Skeletal muscle tissue (tissue), 4 donors: ENCODE results near the gene CCNY. TPM values are rescaled to one million over a fixed set of nuclear protein-coding genes. Genes with fewer than 3 reads are reported as not detected.
A peak's percentile ranks its signal among the peaks of the same experiment; 100 is the strongest.

ENCODE experiments used
- H3K27ac ChIP-seq: one replicate; pipeline ENCODE4 v1.7.0; 2013; ENCODE audit warnings: mild to moderate bottlenecking, low read depth, low read length, inconsistent platforms
- H3K27me3 ChIP-seq, 3 donors: one replicate each; pipeline ENCODE4 v1.7.0; 2013; ENCODE audit warnings: low read length in 3 of 3; ENCODE audit not compliant: control insufficient read depth in 3 of 3, insufficient read depth in 3 of 3
- H3K36me3 ChIP-seq, 3 donors: one replicate each; pipeline ENCODE4 v1.7.0; 2013; ENCODE audit warnings: low read length in 3 of 3; ENCODE audit not compliant: control insufficient read depth in 3 of 3, insufficient read depth in 3 of 3
- H3K4me1 ChIP-seq, 3 donors: one replicate each; pipeline ENCODE4 v1.7.0; 2013; ENCODE audit warnings: low read length in 3 of 3, mild to moderate bottlenecking in 3 of 3; ENCODE audit not compliant: control insufficient read depth in 3 of 3, insufficient read depth in 3 of 3
- H3K4me3 ChIP-seq, 3 donors: one replicate each; pipeline ENCODE4 v1.7.0; 2013; ENCODE audit warnings: low read length in 3 of 3
- H3K9ac ChIP-seq, 3 donors: one replicate each; pipeline ENCODE4 v1.7.0; 2013; ENCODE audit warnings: low read length in 3 of 3, mild to moderate bottlenecking in 3 of 3, moderate library complexity in 2 of 3, low read depth in 1 of 3
- H3K9me3 ChIP-seq, 3 donors: one replicate each; pipeline ENCODE4 v1.7.0; 2013; ENCODE audit warnings: low read length in 3 of 3; ENCODE audit not compliant: control insufficient read depth in 3 of 3
- total RNA-seq: library from RNA; depleted of rRNA; stranded (reverse); fragments of >200 nt; gene quantifications from one replicate; pipeline ENCODE4 v1.2.3, GENCODE V29; 2014
- donor health status: Osteomylitis.

CCNY gene
- total RNA-seq, 1 donor from 2014 or later: 45.9 TPM

DNA sequence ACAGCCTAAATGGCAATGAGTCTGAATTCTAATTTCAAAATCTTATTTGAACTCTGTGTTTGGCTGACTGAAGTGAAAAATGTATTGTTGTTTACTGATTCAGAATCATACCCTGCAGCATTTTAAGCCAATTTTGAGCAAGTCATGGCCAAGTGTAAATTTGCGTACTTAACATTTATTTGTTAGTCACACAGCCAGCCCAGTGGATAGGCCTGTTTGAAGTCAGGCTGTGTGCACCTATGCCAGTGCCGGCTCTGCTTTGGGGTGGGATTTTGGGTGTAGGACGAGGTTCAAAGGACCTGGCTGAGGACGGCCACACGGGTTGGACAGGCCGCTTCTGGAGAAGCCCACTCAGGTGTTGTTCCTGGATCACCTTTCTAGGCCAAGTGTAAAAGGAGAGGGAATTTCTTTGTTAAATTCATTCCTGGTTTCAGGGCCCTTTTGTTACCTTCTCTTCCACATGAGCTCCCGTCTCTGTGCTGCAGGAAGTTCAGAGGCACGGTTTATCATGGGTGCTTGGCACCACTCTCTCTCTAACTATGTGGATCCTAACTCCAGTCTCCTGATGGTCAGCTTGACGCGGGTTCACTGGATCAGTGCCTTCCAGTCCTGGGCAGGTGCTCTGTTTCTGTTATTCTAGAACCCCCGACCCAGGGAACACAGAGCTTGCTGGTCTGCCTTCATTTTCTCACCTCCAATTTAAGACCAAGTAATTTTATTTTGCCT lies 84.7 kb downstream of the CCNY start:
- Histone ChIP-seq H3K36me3 (no peaks in the 10 kb centered on the region), H3K27ac (peak overlapping the region; percentile 70), H3K9ac (peak overlapping the region in 1 of 3 donors; percentile 46), H3K4me1 (peaks cover 31 to 41% (median 32%) of the 10 kb centered on the region in 3 donors), H3K27me3 (no peaks in the 10 kb centered on the region), H3K9me3 (no peaks in the 10 kb centered on the region), H3K4me3 (peak overlapping the region; percentile 1 to 16 (median 16))

- H3K9me3 ChIP-seq: no peaks in the 10 kb centered on the region
- peaks cover 31 to 46% (median 35%) of the 10 kb centered on the region in 3 donors for H3K4me1 ChIP-seq
- H3K9ac ChIP-seq: peak overlapping the region in 1 of 3 donors; percentile 46
- no peaks in the 10 kb centered on the region for H3K36me3 ChIP-seq
- H3K4me3 ChIP-seq: peak overlapping the region; percentile 1 to 16 (median 16)
- H3K27me3 ChIP-seq: no peaks in the 10 kb centered on the region
- peak overlapping the region; percentile 70 for H3K27ac ChIP-seq
Observed at GRCh38 chr10:35421553-35422178, 85.4 kb downstream of the CCNY start.

GRCh38 chr10:35422228-35422627 lies 85.9 kb downstream of the CCNY start:
- peaks cover 31 to 41% (median 36%) of the 10 kb centered on the region in 3 donors for H3K4me1 ChIP-seq
- no peaks in the 10 kb centered on the region for H3K27me3 ChIP-seq
- peak overlapping the region; percentile 10 for H3K27ac ChIP-seq
- peak overlapping the region in 1 of 3 donors; percentile 38 for H3K9ac ChIP-seq
- no peaks in the 10 kb centered on the region for H3K9me3 ChIP-seq
- peak overlapping the region in 1 of 3 donors; percentile 4 for H3K4me3 ChIP-seq
- no peaks in the 10 kb centered on the region for H3K36me3 ChIP-seq

DNA sequence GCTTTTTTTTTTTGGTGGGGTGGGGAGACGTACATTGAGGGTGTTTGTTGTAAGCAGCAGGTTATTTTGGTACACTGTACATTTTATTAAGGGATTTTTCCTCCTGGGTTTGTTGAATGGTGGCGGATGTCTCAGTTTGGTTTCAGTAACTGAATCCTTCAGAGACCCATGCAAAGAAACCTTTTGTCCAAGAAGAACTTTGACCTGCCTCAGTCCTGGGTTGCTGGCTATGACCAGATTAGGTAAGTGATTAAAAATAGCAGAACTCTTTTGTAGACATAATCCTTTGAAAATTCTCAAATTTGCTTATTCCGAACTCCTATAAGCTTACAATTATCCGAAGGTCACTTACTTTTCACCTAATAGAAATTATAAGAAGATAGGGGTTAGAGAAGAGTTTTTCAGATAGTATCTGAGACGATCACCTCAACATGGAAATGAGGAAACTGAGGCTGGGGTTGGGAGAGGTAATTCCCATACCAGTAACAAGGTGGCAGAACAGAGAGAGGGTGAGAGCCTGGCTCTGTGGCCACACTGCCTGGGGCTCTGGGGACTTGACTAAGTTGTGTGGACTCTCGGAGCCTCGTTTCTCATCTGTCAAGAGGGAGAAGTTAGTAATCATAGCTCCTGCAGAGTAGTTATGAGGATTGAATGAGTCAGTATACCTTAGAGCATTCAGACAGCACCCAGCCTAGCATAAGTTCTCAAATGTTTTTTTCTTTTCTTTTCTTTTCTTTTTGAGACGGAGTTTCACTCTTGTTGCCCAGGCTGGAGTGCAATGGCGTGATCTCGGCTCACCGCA lies 87.4 kb downstream of the CCNY start:
- no peak overlapping the region for H3K27ac ChIP-seq
- H3K36me3 ChIP-seq: no peaks in the 10 kb centered on the region
- H3K4me3 ChIP-seq: no peak overlapping the region
- no peaks in the 10 kb centered on the region for H3K9me3 ChIP-seq
- H3K9ac ChIP-seq: no peak overlapping the region
- H3K27me3 ChIP-seq: no peaks in the 10 kb centered on the region
- H3K4me1 ChIP-seq: peaks cover 31 to 48% (median 37%) of the 10 kb centered on the region in 3 donors

GRCh38 chr10:35424680-35425285 lies 88.5 kb downstream of the CCNY start:
- H3K9ac ChIP-seq: no peak overlapping the region
- peaks cover 31 to 48% (median 37%) of the 10 kb centered on the region in 3 donors for H3K4me1 ChIP-seq
- no peaks in the 10 kb centered on the region for H3K36me3 ChIP-seq
- H3K27ac ChIP-seq: no peak overlapping the region
- H3K27me3 ChIP-seq: no peaks in the 10 kb centered on the region
- no peak overlapping the region for H3K4me3 ChIP-seq
- H3K9me3 ChIP-seq: no peaks in the 10 kb centered on the region

DNA sequence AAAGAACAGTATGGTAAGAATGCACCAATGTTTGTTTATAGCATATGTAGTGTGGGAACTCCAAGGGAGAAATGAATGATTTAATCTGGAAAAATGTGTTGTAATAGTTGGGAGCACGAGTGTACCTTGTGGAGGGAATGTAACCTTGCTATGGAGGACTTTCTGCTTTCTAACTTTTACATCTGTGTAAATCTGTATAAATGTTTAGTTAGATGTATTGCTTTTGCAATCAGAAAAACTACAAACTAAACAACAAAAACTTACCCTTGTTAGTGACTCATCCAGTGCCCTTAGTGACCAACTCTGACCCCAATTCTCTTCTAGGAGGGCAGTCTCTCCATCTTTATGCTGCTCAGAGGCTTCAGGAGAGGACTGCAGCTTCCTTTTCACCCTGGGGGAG lies 89.3 kb downstream of the CCNY start:
- H3K27ac ChIP-seq: no peak overlapping the region
- no peak overlapping the region for H3K4me3 ChIP-seq
- H3K36me3 ChIP-seq: no peaks in the 10 kb centered on the region
- no peaks in the 10 kb centered on the region for H3K9me3 ChIP-seq
- no peaks in the 10 kb centered on the region for H3K27me3 ChIP-seq
- peaks cover 26 to 41% (median 33%) of the 10 kb centered on the region in 3 donors for H3K4me1 ChIP-seq
- H3K9ac ChIP-seq: no peak overlapping the region

DNA sequence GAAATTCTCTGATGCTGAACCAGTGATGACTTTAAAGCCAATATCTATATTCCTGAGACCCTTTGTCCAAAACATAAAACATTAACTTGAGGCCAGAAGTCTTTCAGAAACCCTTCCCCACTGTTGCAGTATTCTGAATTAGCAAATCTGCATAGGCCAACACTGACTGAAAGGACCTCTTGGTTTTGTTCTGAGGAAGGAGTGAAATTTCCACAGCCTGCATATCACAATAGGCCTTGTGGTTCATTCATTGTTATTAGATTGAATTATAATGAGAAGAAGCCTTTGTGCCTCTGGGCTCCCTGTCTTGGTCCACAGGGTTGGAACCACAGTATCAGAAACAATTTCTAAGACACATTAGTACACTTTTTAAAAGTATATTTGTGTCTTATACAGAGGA lies 90.3 kb downstream of the CCNY start:
- H3K27me3 ChIP-seq: no peaks in the 10 kb centered on the region
- no peaks in the 10 kb centered on the region for H3K36me3 ChIP-seq
- H3K4me1 ChIP-seq: peaks cover 16 to 31% (median 22%) of the 10 kb centered on the region in 3 donors
- no peak overlapping the region for H3K27ac ChIP-seq
- H3K9me3 ChIP-seq: no peaks in the 10 kb centered on the region
- H3K4me3 ChIP-seq: no peak overlapping the region
- no peak overlapping the region for H3K9ac ChIP-seq

- Histone ChIP-seq H3K9me3 (no peaks in the 10 kb centered on the region), H3K36me3 (no peaks in the 10 kb centered on the region), H3K27me3 (no peaks in the 10 kb centered on the region), H3K4me3 (no peak overlapping the region), H3K27ac (no peak overlapping the region), H3K9ac (no peak overlapping the region), H3K4me1 (peaks cover 9 to 25% (median 20%) of the 10 kb centered on the region in 3 donors)
Observed at GRCh38 chr10:35427543-35427942, 91.2 kb downstream of the CCNY start.

DNA sequence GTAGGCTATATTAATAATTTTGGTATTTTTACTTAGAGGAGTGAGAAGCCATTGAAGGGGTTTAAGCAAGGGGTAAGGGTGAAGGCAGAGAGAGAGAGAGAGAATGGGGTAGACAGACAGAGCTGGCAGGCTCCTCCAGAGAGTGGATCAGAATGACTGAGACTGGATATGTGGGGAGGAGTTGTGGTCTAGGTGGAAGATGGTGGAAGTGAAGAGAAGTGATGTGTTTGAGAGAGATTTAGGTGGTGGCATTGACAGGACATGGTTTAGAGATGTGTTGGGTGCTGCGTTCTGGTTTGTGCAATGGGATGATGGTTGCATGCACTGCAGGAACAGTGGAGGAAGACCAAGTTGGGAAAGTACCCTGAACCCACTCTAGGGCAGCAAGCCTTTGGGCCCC lies 92.2 kb downstream of the CCNY start:
- peaks cover 9 to 25% (median 20%) of the 10 kb centered on the region in 3 donors for H3K4me1 ChIP-seq
- no peaks in the 10 kb centered on the region for H3K27me3 ChIP-seq
- no peaks in the 10 kb centered on the region for H3K36me3 ChIP-seq
- no peaks in the 10 kb centered on the region for H3K9me3 ChIP-seq
- no peak overlapping the region for H3K4me3 ChIP-seq
- H3K27ac ChIP-seq: no peak overlapping the region
- H3K9ac ChIP-seq: no peak overlapping the region
